Kidney glomerular epithelial cell (primary cell): ENCODE results near the gene HS2ST1.
"Not testable (repeated sequence)": the region's sequence is repeated elsewhere in the genome, so short reads cannot be mapped to it uniquely, and the experiment has no call there.

Experiments used
- DNase-seq: peaks from one replicate; lab custom pipeline; 2025; lab: John Stamatoyannopoulos, UW

The HS2ST1 gene

GRCh38 chr1:86971778-86972177 lies 57.3 kb downstream of the HS2ST1 start:
- DNase-seq: no peak

- no peak for DNase-seq
Observed at GRCh38 chr1:86972262-86972661, 57.8 kb downstream of the HS2ST1 start.

GRCh38 chr1:86975993-86976550 lies 61.6 kb downstream of the HS2ST1 start:
- no peak for DNase-seq

- no peak for DNase-seq
Observed at GRCh38 chr1:86976664-86977063, 62.2 kb downstream of the HS2ST1 start.

- no peak for DNase-seq
Observed at GRCh38 chr1:86981482-86982213, 67.2 kb downstream of the HS2ST1 start.

- DNase-seq: not testable (repeated sequence)
Observed at GRCh38 chr1:86983677-86984076, 69.2 kb downstream of the HS2ST1 start.

- DNase-seq: no peak
Observed at GRCh38 chr1:86987446-86987845, 73.0 kb downstream of the HS2ST1 start.

GRCh38 chr1:86988835-86989234 lies 74.4 kb downstream of the HS2ST1 start:
- no peak for DNase-seq

GRCh38 chr1:86989690-86990089 lies 75.3 kb downstream of the HS2ST1 start:
- DNase-seq: not testable (repeated sequence)

- DNase-seq: no peak
Observed at GRCh38 chr1:86990826-86991225, 76.4 kb downstream of the HS2ST1 start.

- DNase-seq: no peak
Observed at GRCh38 chr1:86991549-86992186, 77.2 kb downstream of the HS2ST1 start.

- no peak for DNase-seq
Observed at GRCh38 chr1:86992861-86993260, 78.4 kb downstream of the HS2ST1 start.

- DNase-seq: no peak
Observed at GRCh38 chr1:86993269-86993985, 79.0 kb downstream of the HS2ST1 start.

- no peak for DNase-seq
Observed at GRCh38 chr1:86994061-86994460, 79.6 kb downstream of the HS2ST1 start.

GRCh38 chr1:86997538-86997937 lies 83.1 kb downstream of the HS2ST1 start:
- no peak for DNase-seq

GRCh38 chr1:86998280-86998679 lies 83.8 kb downstream of the HS2ST1 start:
- DNase-seq: no peak

GRCh38 chr1:86998727-86999126 lies 84.3 kb downstream of the HS2ST1 start:
- DNase-seq: no peak

GRCh38 chr1:87000460-87000859 lies 86.0 kb downstream of the HS2ST1 start:
- no peak for DNase-seq

GRCh38 chr1:87004857-87005256 lies 90.4 kb downstream of the HS2ST1 start:
- no peak for DNase-seq

GRCh38 chr1:87007323-87007722 lies 92.9 kb downstream of the HS2ST1 start:
- DNase-seq: no peak

GRCh38 chr1:87013385-87013784 lies 99.0 kb downstream of the HS2ST1 start:
- DNase-seq: not testable (repeated sequence)

- no peak for DNase-seq
Observed at GRCh38 chr1:87017998-87018672, 103.7 kb downstream of the HS2ST1 start.
